AG08396 (cell line): ENCODE measurements around the gene KIAA0232.
"Not testable (repeated sequence)": the region's sequence is repeated elsewhere in the genome, so short reads cannot be mapped to it uniquely, and the experiment has no call there.

Source experiments
- DNase-seq: peaks from one replicate; pipeline ENCODE4 v3.0.0; 2012; ENCODE audit warnings: low spot score, mixed read lengths

The KIAA0232 gene

GRCh38 chr4:6754481-6755087 is 27.9 kb upstream of the KIAA0232 start:
- no peak for DNase-seq

- DNase-seq: no peak
Observed at GRCh38 chr4:6755088-6755753, 27.3 kb upstream of the KIAA0232 start.

GRCh38 chr4:6756345-6756744 is 26.2 kb upstream of the KIAA0232 start:
- not testable (repeated sequence) for DNase-seq

GRCh38 chr4:6758728-6759127 is 23.8 kb upstream of the KIAA0232 start:
- no peak for DNase-seq

- DNase-seq: no peak
Observed at GRCh38 chr4:6760865-6761264, 21.7 kb upstream of the KIAA0232 start.

GRCh38 chr4:6761649-6762615 is 20.6 kb upstream of the KIAA0232 start:
- DNase-seq: no peak

GRCh38 chr4:6763330-6763851 is 19.1 kb upstream of the KIAA0232 start:
- no peak for DNase-seq

- DNase-seq: no peak
Observed at GRCh38 chr4:6764976-6765620, 17.4 kb upstream of the KIAA0232 start.

- DNase-seq: no peak
Observed at GRCh38 chr4:6765703-6766102, 16.8 kb upstream of the KIAA0232 start.

GRCh38 chr4:6767386-6767747 is 15.2 kb upstream of the KIAA0232 start:
- DNase-seq: no peak

GRCh38 chr4:6767748-6768538 is 14.6 kb upstream of the KIAA0232 start:
- no peak for DNase-seq

GRCh38 chr4:6768539-6768905 is 14.0 kb upstream of the KIAA0232 start:
- peak; percentile 54 for DNase-seq

- no peak for DNase-seq
Observed at GRCh38 chr4:6769233-6769988, 13.1 kb upstream of the KIAA0232 start.

GRCh38 chr4:6769989-6770420 is 12.5 kb upstream of the KIAA0232 start:
- no peak for DNase-seq

GRCh38 chr4:6770581-6771228 is 11.8 kb upstream of the KIAA0232 start:
- no peak for DNase-seq

GRCh38 chr4:6771229-6771671 is 11.3 kb upstream of the KIAA0232 start:
- peak; percentile 70 for DNase-seq

- DNase-seq: no peak
Observed at GRCh38 chr4:6772223-6772928, 10.2 kb upstream of the KIAA0232 start.

- DNase-seq: no peak
Observed at GRCh38 chr4:6773106-6773505, 9.4 kb upstream of the KIAA0232 start.
